Measurements from ENCODE around the gene HCFC1R1.
A peak's percentile ranks its signal among the peaks of the same experiment; 100 is the strongest.

Gene HCFC1R1

GRCh38 chr16:2986623-2987188 lies 37.0 kb downstream of the HCFC1R1 start:
- TF ChIP-seq CTCF (IDR thresholded peaks at IDR 0.05; ENCODE audit: extremely low read depth, missing control alignments): no peak
- DNase-seq (ENCODE audit: low spot score): no peak

GRCh38 chr16:2985893-2986355 lies 37.8 kb downstream of the HCFC1R1 start:
- no peak for DNase-seq (ENCODE audit: low spot score)
- no peak for TF ChIP-seq CTCF (IDR thresholded peaks at IDR 0.05; ENCODE audit: extremely low read depth, missing control alignments)

- no peak for TF ChIP-seq CTCF (IDR thresholded peaks at IDR 0.05; ENCODE audit: extremely low read depth, missing control alignments)
- no peak for DNase-seq (ENCODE audit: low spot score)
Observed at GRCh38 chr16:2985462-2985861, 38.3 kb downstream of the HCFC1R1 start.

DNA sequence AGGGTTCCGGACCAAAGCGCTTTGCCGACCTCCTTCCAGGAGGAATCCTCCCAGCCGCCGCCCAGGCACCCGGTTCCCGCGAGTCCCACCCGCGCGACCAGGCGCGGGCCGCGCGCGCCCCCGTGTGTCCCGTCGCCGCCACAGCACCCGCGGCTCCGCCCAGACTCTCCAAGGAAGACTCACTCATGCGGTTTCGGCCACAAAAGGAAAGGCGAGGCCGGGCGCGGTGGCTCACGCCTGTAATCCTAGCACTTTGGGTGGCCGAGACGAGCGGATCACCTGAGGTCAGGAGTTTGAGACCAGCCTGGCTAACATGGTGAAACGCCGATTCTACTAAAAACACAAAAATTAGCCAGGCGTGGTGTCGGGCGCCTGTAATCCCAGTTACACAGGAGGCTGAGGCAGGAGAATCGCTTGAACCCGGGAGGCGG lies 40.0 kb downstream of the HCFC1R1 start:
- peak; percentile 95 for TF ChIP-seq CTCF (IDR thresholded peaks at IDR 0.05; ENCODE audit: extremely low read depth, missing control alignments)
- DNase-seq (ENCODE audit: low spot score): peak; percentile 91

DNA sequence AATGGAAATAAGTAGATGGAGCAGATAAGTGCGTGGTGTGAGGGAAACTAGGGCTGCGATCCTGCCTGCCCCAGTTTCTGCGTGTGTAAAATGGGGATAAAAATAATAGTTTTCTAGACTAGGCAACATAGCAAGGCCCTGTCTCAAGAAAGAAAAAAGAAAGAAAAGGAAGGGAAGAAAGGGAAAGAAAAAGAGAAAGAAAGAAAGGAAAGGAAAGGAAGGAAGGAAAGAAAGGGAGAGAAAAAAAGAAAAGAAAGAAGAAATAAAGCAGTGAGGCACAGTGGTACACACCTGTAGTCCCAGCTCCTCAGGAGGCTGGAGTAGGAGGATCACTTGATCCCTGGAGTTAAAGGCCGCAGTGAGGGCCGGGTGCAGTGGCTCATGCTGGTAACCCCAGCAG lies 41.3 kb downstream of the HCFC1R1 start:
- no peak for DNase-seq (ENCODE audit: low spot score)
- no peak for TF ChIP-seq CTCF (IDR thresholded peaks at IDR 0.05; ENCODE audit: extremely low read depth, missing control alignments)

DNA sequence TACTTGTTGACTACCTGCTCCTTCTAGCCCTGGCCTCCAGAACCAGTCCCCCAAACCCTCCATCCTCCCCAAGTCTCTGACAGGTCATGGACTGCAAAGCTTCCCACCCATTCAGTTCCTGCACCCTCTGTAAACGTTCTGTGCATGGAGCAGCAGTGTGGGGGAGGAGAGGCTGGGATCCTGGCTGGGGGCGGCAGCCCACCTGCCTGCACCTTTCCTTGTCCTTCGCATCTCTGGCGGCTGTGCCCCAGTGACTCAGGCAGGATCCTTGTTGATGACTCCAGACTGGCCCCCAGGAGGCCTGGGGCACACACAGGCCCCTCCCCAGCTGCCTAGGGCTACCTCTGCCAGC lies 41.9 kb downstream of the HCFC1R1 start:
- TF ChIP-seq CTCF (IDR thresholded peaks at IDR 0.05; ENCODE audit: extremely low read depth, missing control alignments): no peak
- no peak for DNase-seq (ENCODE audit: low spot score)

DNA sequence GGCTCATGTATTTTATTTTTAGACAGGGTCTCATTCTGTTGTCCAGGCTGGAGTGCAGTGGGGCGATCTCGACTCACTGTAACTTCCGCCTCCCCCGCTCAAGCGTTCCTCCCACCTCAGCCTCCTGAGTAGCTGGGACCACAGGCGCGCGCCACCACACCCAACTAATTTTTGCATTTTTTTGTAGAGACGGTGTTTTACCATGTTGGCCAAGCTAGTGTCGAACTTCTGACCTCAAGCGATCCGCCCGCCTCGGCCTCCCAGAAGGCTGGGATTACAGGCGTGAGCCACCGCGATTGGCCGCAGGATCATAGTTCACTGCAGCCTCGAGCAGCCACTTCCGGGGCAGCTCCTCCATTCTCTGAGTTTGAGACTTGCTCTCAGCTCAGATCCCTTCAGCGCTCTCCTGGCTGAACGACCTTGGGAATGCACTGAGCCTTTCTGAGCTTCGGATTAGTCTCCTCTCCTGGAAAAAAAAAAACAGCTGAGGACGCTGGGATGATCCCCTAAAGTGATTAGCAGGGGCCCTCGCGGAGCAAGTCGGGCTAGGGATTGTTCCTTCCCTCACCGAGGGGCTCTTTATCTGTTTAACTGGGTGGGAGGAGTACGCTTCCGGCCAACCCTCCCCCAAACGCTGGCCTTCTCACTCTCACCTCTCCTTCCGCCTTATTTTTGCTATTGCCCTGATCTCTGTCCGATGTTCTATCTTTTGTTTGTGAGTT lies 42.4 kb downstream of the HCFC1R1 start:
- TF ChIP-seq CTCF (IDR thresholded peaks at IDR 0.05; ENCODE audit: extremely low read depth, missing control alignments): no peak
- no peak for DNase-seq (ENCODE audit: low spot score)
